Breast epithelium (tissue), 3 donors: ENCODE results near the gene KATNA1.

Experiments used
- POLR2A ChIP-seq: fragments of 450-650 bp; IDR thresholded peaks from one replicate; pipeline ENCODE4 v1.6.1; 2016; ENCODE audit warnings: antibody characterized with exemption, mild to moderate bottlenecking, moderate library complexity
- POLR2AphosphoS5 ChIP-seq, 3 donors: sonication (generic); formaldehyde crosslinking; IDR thresholded peaks; one replicate each; pipeline ENCODE4 v1.6.1; 2017; ENCODE audit warnings: antibody characterized with exemption in 3 of 3
- TF ChIP-seq, protein P1 (sequence below), 3 donors: fragments of 450-650 bp; IDR thresholded peaks; one replicate each; pipeline ENCODE4 v1.5.1; 2016 to 2017; ENCODE audit warnings: antibody characterized with exemption in 3 of 3, mild to moderate bottlenecking in 3 of 3, moderate library complexity in 3 of 3

DNA sequence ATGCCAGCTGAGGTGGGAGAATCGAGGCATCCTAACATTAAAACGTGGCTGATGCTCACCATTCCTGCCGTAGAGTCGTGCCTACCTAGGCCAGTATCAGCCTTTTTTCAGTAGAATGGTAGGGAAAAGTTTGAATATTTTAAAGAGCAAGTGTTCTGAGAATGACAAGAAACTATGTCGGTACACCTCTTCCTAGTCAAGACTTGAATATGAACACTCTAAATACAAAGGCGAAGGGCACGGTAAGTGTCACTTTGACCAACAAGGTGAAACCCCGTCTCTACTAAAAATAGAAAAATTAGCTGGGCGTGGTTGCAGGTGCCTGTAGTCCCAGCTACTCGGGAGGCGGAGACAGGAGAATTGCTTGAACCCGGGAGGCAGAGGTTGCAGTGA, 81.3 kb downstream of the KATNA1 start:
- TF ChIP-seq, protein P1, sequence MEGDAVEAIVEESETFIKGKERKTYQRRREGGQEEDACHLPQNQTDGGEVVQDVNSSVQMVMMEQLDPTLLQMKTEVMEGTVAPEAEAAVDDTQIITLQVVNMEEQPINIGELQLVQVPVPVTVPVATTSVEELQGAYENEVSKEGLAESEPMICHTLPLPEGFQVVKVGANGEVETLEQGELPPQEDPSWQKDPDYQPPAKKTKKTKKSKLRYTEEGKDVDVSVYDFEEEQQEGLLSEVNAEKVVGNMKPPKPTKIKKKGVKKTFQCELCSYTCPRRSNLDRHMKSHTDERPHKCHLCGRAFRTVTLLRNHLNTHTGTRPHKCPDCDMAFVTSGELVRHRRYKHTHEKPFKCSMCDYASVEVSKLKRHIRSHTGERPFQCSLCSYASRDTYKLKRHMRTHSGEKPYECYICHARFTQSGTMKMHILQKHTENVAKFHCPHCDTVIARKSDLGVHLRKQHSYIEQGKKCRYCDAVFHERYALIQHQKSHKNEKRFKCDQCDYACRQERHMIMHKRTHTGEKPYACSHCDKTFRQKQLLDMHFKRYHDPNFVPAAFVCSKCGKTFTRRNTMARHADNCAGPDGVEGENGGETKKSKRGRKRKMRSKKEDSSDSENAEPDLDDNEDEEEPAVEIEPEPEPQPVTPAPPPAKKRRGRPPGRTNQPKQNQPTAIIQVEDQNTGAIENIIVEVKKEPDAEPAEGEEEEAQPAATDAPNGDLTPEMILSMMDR (IDR thresholded peaks at IDR 0.05) = no peak
- TF ChIP-seq POLR2A = no peak
- no peak for TF ChIP-seq POLR2AphosphoS5 (IDR thresholded peaks at IDR 0.05)
